ENCODE measurements around the gene UBN2.

- TF ChIP-seq CTCF (IDR thresholded peaks at IDR 0.05) (no peak), POLR2A (IDR thresholded peaks at IDR 0.05) (no peak)
These were observed 114.0 kb downstream of the UBN2 start for GRCh38 chr7:139345042-139345441.
